Sigmoid colon (tissue), 4 donors: Measurements from ENCODE around the gene ZC3H8.

Experiments used
- EP300 ChIP-seq, 4 donors: sonication (generic); formaldehyde crosslinking; IDR thresholded peaks; one replicate each; pipeline ENCODE4 v1.6.1; 2017; ENCODE audit warnings: antibody characterized with exemption in 4 of 4
- POLR2A ChIP-seq, 2 donors: fragments of 450-650 bp; IDR thresholded peaks; one replicate each; pipeline ENCODE4 v1.6.1; 2016; ENCODE audit warnings: antibody characterized with exemption in 2 of 2, mild to moderate bottlenecking in 2 of 2, moderate library complexity in 2 of 2
- POLR2AphosphoS5 ChIP-seq, 4 donors: sonication (generic); formaldehyde crosslinking; IDR thresholded peaks; one replicate each; pipeline ENCODE4 v1.6.1; 2017; ENCODE audit warnings: antibody characterized with exemption in 4 of 4
- TF ChIP-seq, protein P1 (sequence below), 4 experiments: fragments of 450-650 bp in 3 of 4; fragments of 200-600 bp in 1 of 4; IDR thresholded peaks; one replicate each; pipeline ENCODE4 v1.5.1; 2016 to 2019; ENCODE audit warnings: antibody characterized with exemption in 4 of 4, mild to moderate bottlenecking in 3 of 4, moderate library complexity in 2 of 4

DNA sequence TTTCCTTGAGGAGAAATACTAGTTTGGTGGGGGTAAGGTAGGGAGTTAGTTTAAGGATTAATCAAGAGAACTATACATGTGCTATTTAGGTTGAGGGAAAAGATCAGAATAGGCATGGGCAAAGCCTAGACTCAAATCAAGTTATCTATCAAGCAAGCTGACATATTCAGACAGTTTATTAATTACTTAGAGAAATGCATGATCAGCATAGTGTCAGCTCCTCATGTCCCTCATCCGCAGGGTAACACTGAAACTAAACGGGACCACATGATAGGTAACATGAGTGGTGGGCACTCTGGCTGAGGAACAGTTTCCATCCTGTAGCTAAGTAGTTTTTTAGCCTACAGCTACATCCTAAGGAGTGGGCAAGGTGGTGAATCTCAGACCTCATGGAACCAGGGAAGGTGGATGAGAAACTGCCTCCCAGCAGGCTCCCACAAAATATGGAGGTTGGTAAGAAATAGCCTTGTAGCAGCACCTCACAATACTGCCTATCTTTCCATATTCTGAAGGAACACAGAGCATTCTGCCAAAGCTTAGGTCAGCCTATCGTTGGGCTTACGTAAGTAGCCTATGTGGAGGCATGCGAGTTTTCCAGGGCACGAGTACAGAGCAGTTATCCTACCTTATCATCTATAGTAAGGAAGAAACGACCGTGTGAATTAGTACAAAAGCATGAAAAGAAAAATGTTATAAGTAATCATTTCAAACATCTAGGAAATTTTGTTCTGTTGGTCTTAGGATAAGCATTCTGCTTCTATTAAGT is 39.0 kb upstream of the ZC3H8 start:
- TF ChIP-seq, protein P1, sequence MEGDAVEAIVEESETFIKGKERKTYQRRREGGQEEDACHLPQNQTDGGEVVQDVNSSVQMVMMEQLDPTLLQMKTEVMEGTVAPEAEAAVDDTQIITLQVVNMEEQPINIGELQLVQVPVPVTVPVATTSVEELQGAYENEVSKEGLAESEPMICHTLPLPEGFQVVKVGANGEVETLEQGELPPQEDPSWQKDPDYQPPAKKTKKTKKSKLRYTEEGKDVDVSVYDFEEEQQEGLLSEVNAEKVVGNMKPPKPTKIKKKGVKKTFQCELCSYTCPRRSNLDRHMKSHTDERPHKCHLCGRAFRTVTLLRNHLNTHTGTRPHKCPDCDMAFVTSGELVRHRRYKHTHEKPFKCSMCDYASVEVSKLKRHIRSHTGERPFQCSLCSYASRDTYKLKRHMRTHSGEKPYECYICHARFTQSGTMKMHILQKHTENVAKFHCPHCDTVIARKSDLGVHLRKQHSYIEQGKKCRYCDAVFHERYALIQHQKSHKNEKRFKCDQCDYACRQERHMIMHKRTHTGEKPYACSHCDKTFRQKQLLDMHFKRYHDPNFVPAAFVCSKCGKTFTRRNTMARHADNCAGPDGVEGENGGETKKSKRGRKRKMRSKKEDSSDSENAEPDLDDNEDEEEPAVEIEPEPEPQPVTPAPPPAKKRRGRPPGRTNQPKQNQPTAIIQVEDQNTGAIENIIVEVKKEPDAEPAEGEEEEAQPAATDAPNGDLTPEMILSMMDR (IDR thresholded peaks at IDR 0.05), result no peak
- TF ChIP-seq POLR2AphosphoS5 (IDR thresholded peaks at IDR 0.05) (no peak), EP300 (IDR thresholded peaks at IDR 0.05) (no peak), POLR2A (IDR thresholded peaks at IDR 0.05) (no peak)
